ACC112 (cell line): Measurements from ENCODE around the gene LST1.
"Not testable (repeated sequence)": the region's sequence is repeated elsewhere in the genome, so short reads cannot be mapped to it uniquely, and the experiment has no call there.

Experiments used
- H2AFZ ChIP-seq: fragments of 200-600 bp; sonication (generic); one replicate; pipeline ENCODE4 v1.6.0; 2017; ENCODE audit warnings: antibody characterized with exemption, low read length; ENCODE audit not compliant: unreplicated experiment
- H3K27ac ChIP-seq: fragments of 200-600 bp; sonication (generic); 2 replicates; pipeline ENCODE4 v1.5.1; 2014; ENCODE audit warnings: low read depth, mild to moderate bottlenecking, antibody characterized with exemption, low read length, moderate library complexity
- H3K27me3 ChIP-seq: fragments of 200-600 bp; sonication (generic); 2 replicates; pipeline ENCODE4 v1.6.1; 2014; ENCODE audit warnings: mild to moderate bottlenecking, antibody characterized with exemption, low read length, moderate library complexity, mixed read lengths; ENCODE audit not compliant: insufficient read depth
- H3K36me3 ChIP-seq: fragments of 200-600 bp; sonication (generic); 2 replicates; pipeline ENCODE4 v1.6.1; 2016; ENCODE audit warnings: mild to moderate bottlenecking, antibody characterized with exemption, low read length, moderate library complexity, mixed read lengths; ENCODE audit not compliant: insufficient read depth
- H3K4me1 ChIP-seq: fragments of 200-600 bp; sonication (generic); one replicate; pipeline ENCODE4 v1.6.1; 2016; ENCODE audit warnings: low read length, mixed read lengths; ENCODE audit not compliant: insufficient read depth, unreplicated experiment, control insufficient read depth
- H3K4me3 ChIP-seq: fragments of 200-600 bp; sonication (generic); 2 replicates; pipeline ENCODE4 v1.5.1; 2014; ENCODE audit warnings: mild to moderate bottlenecking, low read depth, low read length
- H3K79me2 ChIP-seq: fragments of 200-600 bp; sonication (generic); one replicate; pipeline ENCODE4 v1.6.0; 2016; ENCODE audit warnings: low read length; ENCODE audit not compliant: control insufficient read depth, unreplicated experiment, insufficient read depth

The LST1 gene

GRCh38 chr6:31581434-31582229, 4.4 kb upstream of the LST1 start:
- Histone ChIP-seq H3K4me1 (peaks cover 5% of the 10 kb centered on the region), H3K79me2 (peaks cover 4% of the 10 kb centered on the region), H2AFZ (peak overlapping the region; percentile 97), H3K27ac (no peak overlapping the region), H3K36me3 (no peaks in the 10 kb centered on the region), H3K4me3 (peak overlapping the region; percentile 98), H3K27me3 (no peaks in the 10 kb centered on the region)

- H3K4me1 ChIP-seq: peaks cover 5% of the 10 kb centered on the region
- H3K79me2 ChIP-seq: peaks cover 4% of the 10 kb centered on the region
- H3K27me3 ChIP-seq: no peaks in the 10 kb centered on the region
These were observed 3.8 kb upstream of the LST1 start, which contains the start of gene LTB for GRCh38 chr6:31582230-31582643. LTB (minus strand) TSS chr6:31582424; CDS start chr6:31582417, 7 bp downstream.

GRCh38 chr6:31585491-31585890, 586 bp upstream of the LST1 start:
- H2AFZ ChIP-seq: no peak overlapping the region
- H3K4me3 ChIP-seq: no peak overlapping the region
- no peaks in the 10 kb centered on the region for H3K27me3 ChIP-seq
- no peak overlapping the region for H3K27ac ChIP-seq
- peaks cover 4% of the 10 kb centered on the region for H3K79me2 ChIP-seq
- H3K4me1 ChIP-seq: peaks cover 5% of the 10 kb centered on the region
- no peaks in the 10 kb centered on the region for H3K36me3 ChIP-seq

More at GRCh38 chr6:31582230-31582643, 3.8 kb upstream of the LST1 start, which contains the start of gene LTB:
- H3K27ac ChIP-seq: no peak within 1 kb of the TSS
- H3K4me3 ChIP-seq: peak within 1 kb of the TSS; percentile 98
- peak within 1 kb of the TSS; percentile 97 for H2AFZ ChIP-seq
- no peaks in the 10 kb centered on the region for H3K36me3 ChIP-seq

- Histone ChIP-seq H3K4me1 (peaks cover 2% of the 10 kb centered on the region), H3K36me3 (no peaks in the 10 kb centered on the region), H3K4me3 (no peak overlapping the region), H3K79me2 (no peaks in the 10 kb centered on the region), H2AFZ (no peak overlapping the region), H3K27ac (no peak overlapping the region), H3K27me3 (no peaks in the 10 kb centered on the region)
These were observed 663 bp downstream of the LST1 start for GRCh38 chr6:31586599-31587281.

- H3K4me1 ChIP-seq: no peaks in the 10 kb centered on the region
- no peaks in the 10 kb centered on the region for H3K79me2 ChIP-seq
- no peak overlapping the region for H2AFZ ChIP-seq
- no peak overlapping the region for H3K27ac ChIP-seq
- no peak overlapping the region for H3K4me3 ChIP-seq
- H3K36me3 ChIP-seq: no peaks in the 10 kb centered on the region
- no peaks in the 10 kb centered on the region for H3K27me3 ChIP-seq
These were observed 2.0 kb downstream of the LST1 start for GRCh38 chr6:31587791-31588777.

- H3K27me3 ChIP-seq: no peaks in the 10 kb centered on the region
- no peak overlapping the region for H2AFZ ChIP-seq
- no peaks in the 10 kb centered on the region for H3K79me2 ChIP-seq
- H3K4me3 ChIP-seq: no peak overlapping the region
- H3K4me1 ChIP-seq: no peaks in the 10 kb centered on the region
- H3K36me3 ChIP-seq: no peaks in the 10 kb centered on the region
- H3K27ac ChIP-seq: no peak overlapping the region
These were observed 3.0 kb downstream of the LST1 start for GRCh38 chr6:31588871-31589650.

- not testable (repeated sequence) for H3K27me3 ChIP-seq, H3K4me3 ChIP-seq, H3K36me3 ChIP-seq, H2AFZ ChIP-seq, H3K4me1 ChIP-seq, H3K79me2 ChIP-seq, H3K27ac ChIP-seq
These were observed 4.6 kb downstream of the LST1 start for GRCh38 chr6:31590691-31591090.

GRCh38 chr6:31592396-31592771, 6.3 kb downstream of the LST1 start:
- Histone ChIP-seq H3K4me3 (no peak overlapping the region), H3K27me3 (no peaks in the 10 kb centered on the region), H2AFZ (no peak overlapping the region), H3K79me2 (no peaks in the 10 kb centered on the region), H3K4me1 (no peaks in the 10 kb centered on the region), H3K27ac (no peak overlapping the region), H3K36me3 (no peaks in the 10 kb centered on the region)

- Histone ChIP-seq H3K27me3 (no peaks in the 10 kb centered on the region), H3K4me1 (no peaks in the 10 kb centered on the region), H3K79me2 (no peaks in the 10 kb centered on the region), H3K36me3 (no peaks in the 10 kb centered on the region), H3K4me3 (no peak overlapping the region), H3K27ac (no peak overlapping the region), H2AFZ (no peak overlapping the region)
These were observed 10.9 kb downstream of the LST1 start for GRCh38 chr6:31597006-31597405.

GRCh38 chr6:31607317-31607716, 21.2 kb downstream of the LST1 start:
- H3K27ac ChIP-seq: no peak overlapping the region
- no peak overlapping the region for H3K4me3 ChIP-seq
- H3K27me3 ChIP-seq: no peaks in the 10 kb centered on the region
- H3K4me1 ChIP-seq: no peaks in the 10 kb centered on the region
- H3K79me2 ChIP-seq: no peaks in the 10 kb centered on the region
- no peaks in the 10 kb centered on the region for H3K36me3 ChIP-seq
- H2AFZ ChIP-seq: no peak overlapping the region
